HG03439 (cell line): Measurements from ENCODE around the gene PEAK3.

Experiments used
- ATAC-seq: cut with Tn5 transposase; IDR thresholded peaks from one replicate; pipeline ENCODE4 v1.9.1; 2021; ENCODE audit warnings: mild to moderate bottlenecking, moderate library complexity; ENCODE audit not compliant: unreplicated experiment

PEAK3 gene

DNA sequence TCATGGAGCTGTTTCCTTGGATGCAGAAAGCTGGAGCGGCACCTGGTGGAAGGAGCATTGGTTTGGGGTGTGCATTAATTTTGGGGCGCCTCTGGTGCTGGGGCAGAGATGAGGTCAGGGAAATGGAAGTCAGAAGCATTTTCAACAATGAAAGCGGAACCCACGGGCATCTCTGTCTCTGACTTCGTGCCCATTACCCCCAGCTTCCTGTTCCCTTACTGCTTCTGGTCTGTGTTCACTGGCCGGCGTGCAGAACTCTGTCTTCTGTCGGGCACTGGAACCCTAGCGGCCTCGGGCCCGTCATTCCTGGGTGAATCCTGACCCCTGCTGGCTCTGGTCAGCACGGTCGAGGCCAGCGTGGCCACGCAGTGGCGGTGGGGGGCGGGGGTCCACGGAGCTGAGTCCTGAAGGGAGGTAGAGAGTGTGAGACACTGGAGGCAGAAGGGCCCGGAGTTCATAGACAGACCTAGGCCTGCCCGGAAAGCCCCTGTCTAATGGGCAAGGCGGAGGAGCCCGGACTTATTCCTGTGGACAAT is 33.9 kb upstream of the PEAK3 start:
- ATAC-seq, result no peak

DNA sequence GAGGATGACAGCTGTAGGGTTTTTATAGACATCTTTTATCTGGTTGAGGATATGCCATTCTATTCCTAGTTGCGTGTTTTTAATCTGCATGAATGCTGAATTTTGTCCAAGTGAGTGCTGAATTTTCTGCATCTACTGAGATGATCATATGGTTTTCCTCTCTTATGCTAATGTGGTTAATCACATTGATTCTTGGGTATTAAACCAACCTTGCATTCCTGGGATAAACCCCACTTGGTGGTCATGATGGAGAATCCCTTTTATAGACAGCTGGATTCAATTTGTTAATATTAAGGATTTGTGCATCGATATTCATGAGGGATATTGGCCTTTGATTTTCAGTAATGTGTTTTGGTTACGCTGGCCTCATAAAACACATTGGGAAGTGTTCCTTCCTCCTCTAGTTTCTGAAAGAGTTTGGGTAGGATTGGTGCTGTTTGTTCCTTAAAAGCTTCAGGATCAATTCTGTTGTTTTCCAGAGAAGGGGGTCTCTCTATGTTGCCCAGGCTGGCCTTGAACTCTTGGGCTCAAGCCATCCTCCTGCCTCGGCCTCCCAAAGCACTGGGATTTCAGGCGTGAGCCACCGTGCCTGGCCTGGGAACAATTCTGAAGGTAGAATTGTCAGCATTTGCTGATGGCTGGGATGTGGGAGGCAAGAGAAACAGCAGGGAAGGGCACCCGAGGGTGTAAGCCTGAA is 33.3 kb upstream of the PEAK3 start:
- ATAC-seq, result no peak

DNA sequence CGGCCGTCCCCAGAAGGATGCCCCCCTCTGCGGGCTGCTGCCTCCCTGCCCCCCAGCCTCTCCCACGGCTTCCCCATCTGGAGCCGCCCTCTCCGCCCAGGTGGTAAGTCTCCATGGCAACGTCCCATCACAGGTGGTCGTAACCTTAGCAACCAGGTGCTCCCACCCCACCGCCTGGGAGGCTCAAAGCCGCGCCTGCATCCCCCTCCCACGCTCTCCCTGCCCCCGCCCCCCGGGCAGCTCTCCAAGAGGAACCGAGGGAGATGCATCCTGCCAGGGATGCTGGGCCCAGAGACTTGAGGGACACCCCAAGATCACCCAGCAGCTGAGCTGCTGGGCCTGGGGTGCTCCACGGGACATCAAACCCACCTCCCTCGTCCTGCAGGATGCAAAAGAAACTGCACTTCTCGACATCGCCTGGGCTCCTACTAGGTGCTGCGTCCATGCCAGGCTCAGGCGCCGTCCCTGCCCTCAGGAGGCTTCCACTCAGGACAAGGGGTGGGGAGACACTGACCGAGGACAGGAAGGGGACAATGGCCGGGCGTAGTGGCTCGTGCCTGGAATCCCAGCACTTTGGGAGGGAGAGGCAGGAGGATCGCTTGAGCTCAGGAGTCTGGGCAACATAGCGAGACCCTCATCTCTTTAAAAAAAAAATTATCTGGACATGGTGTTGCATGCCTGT is 31.0 kb upstream of the PEAK3 start:
- no peak for ATAC-seq

DNA sequence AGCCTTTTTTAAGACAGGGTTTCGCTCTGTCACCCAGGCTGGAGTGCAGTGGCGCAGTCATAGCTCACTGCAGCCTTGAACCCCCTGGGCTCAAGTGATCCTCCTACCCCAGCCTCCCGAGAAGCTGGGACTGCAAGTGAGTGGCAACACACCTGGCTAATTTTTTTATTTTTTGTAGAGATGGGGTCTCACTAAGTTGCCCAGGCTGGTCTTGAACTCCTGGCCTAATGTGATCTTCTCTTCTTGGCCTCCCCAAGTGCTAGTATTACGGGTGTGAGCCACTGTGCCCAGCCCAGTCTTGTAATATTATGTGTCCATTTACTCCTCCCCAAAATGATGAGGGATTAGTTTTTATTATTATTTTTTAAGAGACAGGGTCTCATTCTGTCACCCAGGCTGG is 29.1 kb upstream of the PEAK3 start:
- ATAC-seq, result no peak

DNA sequence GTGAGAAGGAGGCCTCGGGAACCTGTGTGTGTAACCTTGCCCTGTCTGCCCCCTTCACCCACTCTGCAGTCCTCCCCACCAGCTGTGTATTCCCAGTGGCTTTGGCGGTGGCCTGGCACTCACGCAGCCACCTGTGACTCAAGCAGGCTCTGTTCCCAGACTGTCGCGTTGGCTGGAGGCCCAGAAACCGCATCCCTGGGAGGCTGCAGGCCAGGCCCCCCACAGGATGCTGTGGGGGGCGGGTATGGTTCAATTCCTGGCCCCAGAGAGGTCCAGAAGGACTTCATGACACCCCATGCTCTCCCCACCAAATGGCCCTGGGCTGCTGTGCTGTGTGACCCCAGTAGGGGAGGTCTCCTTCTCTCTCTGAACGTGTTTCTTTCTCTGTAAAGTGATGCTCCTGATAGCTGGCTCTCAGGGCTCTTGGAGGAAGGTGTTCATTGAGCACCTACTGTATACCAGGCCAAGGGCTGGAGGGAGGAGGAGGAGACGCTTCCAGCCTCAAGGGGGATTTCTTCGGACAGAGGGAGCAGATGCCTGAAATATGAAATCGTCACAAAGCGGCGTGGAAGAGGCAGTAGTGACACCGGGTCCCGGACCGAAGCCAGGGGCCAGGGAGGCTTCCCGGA is 27.9 kb upstream of the PEAK3 start:
- no peak for ATAC-seq

DNA sequence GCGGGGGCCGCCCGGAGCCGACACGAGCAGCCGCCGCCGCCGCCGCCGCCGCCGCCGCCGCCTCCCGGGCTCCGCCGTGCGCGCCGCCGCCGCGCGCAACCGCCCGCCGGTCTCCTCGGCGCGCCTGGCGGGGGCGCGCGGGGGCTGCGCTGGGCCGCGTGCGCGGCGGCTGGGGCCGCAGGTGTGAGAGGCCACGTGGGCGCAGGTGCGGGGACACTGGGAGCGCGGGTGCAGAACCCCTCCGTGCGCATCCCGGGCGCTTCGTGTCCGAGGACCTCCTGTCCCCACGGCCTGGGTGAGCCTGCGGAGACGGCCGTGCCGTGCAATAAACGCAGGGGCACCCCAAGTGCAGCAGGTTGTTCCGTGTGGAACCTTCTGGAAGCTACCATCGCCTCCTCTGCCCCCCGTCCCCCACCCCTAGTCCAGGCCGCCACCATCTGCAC is 26.2 kb upstream of the PEAK3 start, which contains the start of gene LINGO3:
TSS of gene LINGO3 (minus strand) at position 41 of the 443 bp plus-strand sequence. CDS start 16,378 bp downstream, outside the sequence.
- no peak for ATAC-seq

DNA sequence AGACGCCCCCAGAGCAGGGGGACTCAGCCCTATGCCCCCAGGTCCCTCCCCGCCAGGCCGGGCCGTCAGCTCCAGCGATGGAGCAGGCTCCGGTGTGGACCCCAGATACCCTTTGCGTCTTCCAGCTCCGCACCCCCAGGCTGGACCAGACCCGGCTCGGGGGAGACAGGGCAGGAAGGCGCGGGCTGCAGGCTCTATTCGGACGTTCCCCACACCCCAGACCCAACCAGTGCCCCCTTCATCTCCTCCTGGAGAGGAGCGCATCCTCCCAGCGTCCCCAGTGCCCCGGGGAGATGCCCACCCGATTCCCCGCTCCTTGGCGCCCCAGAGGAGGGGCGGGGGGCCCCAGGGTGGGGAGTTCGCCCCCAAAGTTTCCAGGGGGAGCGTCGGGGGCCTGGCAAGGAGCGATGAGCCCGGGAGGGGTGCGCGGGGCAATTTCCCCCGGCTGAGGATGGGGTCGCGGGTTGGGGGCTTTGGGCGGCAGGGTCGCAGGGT is 25.6 kb upstream of the PEAK3 start:
- no peak for ATAC-seq

DNA sequence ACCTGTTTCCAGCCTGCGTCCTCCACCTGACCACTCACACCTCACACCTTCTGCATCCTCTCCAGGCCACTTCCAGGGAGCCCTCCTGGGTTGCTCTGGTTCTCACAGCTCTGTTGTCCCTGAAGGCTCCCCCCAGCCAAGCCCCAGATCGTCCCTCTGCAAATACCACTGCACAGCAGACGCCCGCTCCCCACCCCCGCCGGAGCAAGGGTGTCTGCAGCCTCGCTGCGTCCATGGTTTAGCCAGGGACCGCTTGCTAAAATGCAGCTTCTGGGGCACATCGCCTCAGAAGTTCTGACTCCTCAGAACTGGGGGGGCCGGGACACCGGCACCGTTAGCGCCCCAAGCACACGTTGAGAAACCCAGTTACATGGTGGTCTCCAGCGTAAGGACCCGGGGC is 25.0 kb upstream of the PEAK3 start:
- ATAC-seq, result no peak

DNA sequence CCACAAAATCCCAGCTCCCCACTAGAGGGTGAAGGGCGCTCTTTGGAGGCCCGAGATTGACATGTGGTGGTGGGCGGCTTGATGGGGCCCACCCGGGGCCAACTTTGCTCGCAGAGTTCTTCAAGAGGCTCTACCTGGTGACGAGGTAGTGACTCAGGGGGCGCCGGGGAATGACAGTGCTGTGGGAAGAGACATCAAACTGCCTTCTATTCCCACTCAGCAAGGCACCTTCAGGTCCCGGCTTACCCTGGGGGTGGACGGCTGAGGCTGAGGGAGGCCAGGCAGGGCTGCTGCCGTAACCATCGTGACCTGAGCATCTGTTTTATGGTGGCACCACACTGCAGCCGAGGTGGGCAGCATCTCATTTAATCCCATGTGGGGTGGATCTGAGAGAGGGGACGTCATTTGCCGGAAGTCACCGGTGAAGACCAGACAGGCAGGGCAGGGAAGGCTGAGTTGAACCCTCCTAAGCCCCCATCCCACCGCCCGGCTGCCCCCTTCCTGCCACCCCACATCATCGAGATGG is 24.4 kb upstream of the PEAK3 start:
- ATAC-seq, result no peak

DNA sequence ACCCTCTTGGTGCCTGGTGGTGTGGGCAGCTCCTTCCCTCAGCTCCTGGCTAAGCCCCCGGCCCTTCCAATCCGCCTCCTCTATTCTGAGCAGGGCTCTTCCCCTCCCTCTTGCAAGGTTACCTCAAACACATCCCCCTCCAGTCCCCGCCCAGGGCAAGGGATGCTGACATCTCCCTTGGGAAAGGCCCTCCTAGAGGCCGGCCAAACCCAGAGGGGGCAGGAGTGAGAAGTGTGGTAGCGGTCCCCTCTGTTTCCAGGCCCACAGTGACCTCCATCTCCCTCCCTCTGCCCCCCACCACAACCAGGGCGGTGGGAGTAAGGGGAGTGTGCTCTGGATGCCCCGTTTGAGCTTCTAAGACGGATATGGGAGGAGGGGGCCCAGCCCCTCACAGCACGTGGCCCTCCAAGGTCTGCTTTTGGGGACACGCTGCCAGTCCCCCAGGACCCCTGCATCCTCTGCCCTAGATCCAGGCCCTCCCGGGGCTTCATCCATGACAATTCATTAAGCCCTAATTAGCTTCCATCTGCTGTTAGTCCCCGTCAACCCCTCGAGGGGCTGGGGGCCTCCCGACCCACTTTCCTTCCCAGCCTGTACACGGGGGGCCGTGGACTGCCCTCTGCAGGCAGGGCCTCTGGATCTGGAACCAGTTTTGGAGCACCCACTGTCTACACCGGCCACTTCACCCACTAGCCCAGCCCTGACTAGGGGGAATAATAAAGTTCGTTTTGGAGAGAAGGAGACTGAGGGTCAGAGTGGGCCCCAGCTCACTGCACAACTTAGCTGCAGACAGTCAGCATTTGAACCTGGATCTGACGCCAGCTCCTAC is 23.7 kb upstream of the PEAK3 start:
- ATAC-seq, result no peak

DNA sequence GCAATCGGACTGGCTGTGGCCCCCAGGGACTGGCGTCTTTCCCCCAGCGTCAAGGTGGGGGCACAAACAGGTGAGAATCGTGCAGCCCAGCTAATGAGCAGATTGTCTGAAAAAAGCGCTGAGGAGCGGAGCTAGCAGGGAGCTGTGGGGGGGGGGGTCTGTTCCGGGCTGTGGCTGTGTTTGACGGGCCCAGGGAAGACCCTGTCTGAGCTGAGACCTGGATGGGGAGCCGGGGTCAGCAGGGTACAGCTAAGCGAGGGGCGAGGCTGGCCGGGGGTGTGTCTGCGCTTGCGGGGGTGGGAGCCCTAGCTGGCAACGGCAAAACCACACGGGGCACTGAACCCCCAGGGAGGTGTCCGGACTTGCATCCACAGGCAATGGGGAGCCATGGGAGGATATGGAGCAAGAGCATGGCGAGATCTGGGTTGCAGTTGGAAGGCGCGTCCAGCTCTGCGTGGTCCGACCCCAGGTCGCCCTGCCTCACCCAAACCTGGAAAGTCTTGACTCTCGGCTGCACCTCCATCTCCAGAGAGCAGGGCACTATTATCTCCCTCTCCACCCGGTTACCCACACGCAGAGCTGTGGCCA is 21.3 kb upstream of the PEAK3 start:
- no peak for ATAC-seq

DNA sequence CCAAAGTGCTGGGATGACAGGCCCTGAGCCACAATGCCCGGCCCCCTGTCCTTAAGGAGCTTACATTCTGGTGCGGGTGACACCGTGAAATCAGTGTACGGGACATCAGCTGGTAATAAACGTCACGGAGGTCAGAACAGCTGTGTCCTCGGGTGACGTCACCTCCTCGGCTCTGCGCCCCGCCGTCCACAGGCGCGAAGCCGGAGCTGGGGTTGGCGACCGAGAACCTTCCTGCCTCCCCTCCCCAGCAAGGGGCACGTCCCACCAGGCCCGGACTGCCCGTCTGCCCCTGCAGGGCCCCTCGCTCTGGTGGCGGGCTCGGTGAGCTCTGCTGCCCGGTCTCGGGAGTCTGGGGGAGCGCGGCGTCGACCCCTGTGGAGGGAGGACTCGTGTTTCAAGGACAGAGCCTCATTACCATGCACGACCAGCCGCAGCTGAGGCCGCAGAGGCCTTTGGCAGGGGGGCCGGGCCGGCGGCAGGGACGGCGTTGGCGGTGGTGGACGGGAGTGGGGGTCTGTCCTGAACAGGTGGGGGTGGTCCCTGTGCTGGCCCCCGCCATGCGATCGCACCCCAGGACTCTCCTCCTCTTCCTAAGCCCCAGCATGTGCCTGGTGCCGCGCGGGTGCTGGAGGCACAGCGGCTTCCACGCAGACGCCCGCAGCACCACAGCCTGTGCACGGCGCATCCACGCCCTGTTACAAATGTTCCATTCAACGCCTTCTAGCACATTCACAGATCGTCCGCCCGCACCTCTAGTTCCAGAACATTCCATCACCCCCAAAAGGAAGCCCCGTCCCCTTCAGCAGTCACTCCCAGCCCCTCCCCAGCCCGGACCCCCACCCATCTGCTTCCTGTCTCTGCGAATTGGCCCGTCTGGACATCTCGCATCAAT is 20.6 kb upstream of the PEAK3 start:
- ATAC-seq, result no peak

DNA sequence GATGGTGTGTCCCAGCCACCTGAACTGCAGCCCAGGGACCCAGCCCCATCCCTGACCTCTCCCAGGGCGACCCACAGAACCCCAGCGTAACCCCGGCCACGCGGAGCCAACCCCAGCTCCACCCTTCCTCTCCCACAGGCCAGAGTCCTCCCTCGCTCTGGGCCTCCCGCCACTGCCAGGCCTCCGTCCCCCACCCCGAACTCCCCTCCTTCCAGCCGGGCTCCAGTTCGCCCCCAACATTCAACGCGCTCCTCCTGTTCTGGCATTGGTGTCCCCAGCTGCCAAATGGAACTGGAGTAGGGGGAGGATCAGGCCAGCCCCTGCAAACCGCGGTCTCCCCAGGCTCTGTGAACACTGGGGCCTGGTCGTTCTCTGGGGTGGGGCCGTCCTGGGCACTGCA is 18.6 kb upstream of the PEAK3 start:
- no peak for ATAC-seq

DNA sequence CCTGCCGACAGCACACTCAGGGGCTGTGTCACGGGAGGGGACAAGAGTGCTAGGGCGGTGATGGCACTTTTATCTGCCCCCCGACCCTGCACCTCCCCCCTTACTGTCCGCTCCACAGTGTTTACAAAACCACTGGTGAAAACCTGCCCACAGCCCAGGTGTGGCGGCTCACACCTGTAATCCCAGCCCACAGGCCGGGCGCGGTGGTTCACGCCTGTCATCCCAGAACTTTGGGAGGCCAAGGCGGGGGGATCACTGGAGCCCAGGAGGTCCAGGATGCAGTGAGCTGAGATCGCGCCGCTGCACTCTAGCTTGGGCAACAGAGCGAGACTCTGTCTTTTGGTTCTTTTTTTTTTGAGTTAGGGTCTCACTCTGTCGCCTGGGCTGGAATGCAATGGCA is 14.2 kb upstream of the PEAK3 start:
- ATAC-seq, result no peak

DNA sequence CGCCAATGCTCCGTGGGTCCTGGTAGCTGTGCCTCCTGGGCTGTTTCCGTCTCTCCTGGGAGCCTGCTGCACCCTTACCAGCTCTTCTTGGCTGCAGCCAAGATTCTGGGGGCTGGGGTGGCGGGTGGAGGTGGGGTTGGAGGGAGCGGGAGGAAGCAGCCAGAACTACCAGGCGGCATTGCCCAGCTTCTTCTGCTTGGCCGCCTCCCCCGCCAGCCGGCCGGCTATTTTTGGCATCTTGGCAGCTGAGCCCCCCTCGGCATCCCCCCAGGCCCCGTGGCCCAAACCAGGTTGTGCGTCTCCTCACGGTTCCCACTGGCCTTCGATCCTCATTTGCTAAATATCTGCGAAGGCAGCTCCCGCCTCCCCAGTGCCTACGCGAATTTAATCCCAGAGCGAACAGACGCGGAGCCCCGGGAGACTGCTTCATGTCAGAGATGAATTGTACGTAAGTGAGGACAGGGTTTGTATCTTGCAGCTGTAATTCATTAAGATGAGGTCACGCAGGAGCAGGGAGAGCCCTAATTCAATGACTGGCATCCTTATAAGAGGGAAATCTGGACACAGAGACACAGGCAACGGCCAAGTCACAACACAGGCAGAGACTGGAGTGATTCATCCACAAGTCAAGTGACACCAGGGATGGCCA is 12.8 kb upstream of the PEAK3 start:
- ATAC-seq, result no peak

DNA sequence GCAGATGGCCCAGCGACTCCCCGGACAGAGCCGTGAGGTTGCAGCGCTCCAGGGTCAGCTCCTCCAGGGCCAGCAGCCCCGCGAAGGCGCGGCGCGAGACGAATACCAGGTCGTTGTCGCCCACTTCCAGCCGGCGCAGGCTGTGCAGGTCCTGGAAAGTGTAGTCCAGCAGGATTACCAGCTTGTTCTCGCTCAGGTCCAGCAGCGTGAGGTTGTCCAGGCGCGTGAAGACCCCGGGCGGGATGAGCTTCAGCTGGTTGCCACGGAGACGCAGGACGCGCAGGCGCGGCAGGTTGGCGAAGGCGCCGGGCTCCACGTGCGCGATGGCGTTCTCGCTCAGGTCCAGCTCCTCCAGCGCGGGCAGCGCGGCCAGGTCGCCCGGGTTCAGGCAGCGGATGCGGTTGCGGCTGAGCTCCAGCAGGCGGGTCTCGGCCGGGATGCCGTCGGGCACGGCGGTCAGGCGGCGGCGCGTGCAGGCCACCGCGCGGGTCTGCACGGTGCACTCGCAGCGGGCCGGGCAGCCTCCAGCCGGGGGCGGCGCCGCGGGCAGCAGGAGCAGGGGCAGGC is 9.3 kb upstream of the PEAK3 start:
- no peak for ATAC-seq

DNA sequence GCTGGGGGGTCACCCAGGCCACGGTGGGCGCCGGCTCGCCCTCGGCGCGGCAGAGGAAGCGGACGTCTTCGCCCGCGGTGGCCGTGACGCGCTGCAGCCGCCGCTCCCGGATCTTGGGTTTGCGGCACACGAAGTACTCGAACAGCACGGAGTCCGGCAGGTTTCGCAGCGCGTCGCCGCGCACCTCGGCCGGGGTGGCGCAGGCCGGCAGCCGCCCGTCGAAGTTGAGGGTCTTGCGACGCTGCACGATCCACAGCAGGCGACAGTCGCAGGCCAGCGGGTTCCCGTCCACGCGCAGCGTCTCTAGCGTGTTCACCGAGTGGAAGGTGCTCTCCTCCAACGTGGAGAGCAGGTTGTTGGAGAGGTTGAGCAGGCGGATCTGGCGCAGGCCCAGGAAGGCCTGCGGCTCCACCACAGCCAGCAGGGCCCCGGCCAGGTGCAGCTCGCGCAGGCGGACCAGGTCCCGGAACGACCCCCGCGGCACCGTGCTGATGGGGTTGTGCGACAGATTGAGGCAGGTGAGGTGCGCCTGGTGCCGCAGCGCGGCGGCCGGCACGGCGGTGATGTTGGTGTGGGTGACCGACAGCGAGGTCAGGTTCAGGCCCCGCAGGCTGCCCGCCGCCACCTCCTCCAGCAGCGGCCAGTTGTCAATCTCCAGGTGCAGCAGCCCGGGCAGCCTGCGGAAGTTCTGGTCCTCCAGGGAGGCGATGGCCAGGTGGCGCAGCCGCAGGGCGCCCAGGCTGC is 8.6 kb upstream of the PEAK3 start:
- ATAC-seq, result peak; percentile 17
